Measurements from ENCODE around the gene CFAP73.

Gene CFAP73

DNA sequence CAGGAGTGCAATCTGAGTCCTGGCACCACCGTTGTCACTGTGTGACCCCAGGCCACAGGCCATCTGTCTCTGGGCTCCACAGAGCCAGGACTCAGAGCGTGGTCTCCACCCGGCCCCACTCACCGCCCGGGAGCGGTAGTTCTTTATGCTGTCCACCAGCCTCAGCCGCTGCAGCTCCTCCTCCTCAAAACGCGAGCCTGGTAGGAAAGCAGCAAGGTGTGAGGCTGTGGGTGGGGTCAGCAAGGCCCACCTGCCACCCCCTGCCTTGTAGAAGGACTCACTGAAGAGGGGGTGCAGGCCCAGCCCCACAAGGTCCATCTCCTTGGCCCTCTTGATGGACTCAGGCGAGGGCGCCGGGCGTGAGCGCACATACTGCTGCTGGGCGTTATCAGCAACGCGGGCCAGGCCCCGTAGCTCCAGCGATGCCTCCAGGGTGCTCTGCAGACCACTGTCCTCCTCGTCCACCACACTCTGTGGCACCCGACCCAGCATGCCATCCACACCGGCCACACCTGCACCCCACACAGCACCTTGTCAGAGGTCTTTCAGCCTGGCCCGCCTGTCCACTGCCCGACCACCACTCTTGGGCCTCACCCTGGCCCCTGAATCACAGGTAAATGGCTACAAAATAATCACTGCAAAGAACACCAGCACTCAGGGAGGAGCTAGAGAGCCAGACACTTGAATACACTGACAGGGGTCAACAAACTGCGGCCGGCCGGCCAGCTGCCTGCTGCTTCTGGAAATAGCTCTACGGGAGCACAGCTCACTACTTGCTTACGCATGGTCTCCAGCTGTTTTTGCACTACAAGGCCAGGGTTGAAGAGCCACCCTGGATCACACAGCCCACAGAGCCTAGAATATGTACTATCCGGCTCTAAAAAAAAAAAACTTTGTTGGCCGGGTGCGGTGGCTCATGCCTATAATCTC lies 16.3 kb downstream of the CFAP73 start:
- DNase-seq (ENCODE audit: low read depth) = no peak

DNA sequence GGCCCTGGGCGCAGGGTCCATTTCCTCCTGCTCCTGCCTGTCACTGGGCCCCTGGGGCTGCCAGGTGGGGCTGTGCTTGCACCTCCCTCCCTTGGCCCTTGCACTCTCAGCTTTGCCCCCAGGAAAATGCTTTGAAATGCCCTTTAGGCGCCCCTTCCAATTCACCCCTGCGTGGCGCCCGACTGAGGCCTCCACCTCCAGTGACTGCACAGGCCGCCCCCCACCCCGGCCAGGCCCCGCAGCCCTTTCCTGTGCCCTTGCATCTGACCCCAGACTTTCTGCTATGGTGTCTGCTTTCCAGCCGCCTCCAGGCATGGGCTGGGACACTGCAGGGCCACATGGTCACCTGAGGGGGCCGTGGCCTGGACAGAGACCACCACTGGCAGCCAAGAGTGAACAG lies 18.3 kb downstream of the CFAP73 start:
- no peak for DNase-seq (ENCODE audit: low read depth)

DNA sequence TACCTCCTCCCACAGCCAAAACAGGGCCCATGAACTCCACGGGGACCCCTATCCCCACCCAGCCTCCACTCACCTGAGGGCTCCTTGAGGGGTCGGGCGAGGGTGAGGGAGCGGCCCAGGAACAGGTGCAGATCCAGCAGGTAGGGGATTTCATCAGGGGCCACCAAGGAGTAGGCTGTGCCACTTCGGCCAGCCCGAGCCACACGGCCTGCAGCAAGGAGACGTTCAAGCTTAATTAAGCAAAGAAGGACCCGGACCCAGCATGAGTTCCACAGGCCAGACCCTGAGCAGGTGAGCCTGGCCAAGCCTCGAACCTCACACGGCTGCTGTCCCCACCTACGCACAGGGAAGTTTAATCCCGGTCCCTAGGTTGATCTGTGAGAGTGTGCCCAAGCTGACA lies 20.2 kb downstream of the CFAP73 start:
- DNase-seq (ENCODE audit: low read depth) = no peak

DNA sequence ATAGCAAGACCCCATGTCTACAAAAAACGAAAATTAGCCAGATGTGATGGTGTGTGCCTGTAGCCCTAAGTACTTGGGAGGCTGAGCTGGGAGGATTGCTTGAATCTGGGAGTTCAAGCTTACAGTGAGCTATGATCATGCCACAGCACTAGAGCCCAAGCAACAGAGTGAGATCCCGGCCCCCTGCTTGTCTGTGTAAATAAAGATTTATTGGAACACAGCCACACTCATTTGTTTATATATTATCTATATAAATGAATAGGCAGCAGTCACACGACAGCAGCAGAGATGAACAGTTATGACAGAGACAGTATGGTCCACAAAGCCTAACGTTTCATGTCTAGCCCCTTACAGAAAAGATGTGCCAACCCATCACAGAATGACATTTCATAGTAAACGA lies 20.9 kb downstream of the CFAP73 start:
- DNase-seq (ENCODE audit: low read depth) = no peak

DNA sequence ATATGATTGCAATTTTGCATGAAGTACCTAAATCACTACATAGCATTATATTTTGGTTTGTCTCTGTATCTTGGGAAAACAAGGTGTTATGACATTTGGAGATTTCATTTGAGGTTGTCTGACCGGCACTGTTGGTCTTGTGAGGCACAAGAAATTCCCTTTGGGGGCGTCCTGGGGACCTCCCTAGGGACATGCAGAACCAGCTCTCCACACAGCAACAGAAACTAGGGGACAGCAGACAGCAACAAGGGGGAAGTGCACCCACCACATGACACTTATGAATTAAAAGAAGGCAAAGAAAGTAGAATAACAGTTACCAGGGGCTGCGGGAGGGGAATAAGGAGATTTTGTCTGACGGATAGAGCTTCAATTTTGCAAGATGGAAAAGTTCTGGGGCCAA lies 21.4 kb downstream of the CFAP73 start:
- DNase-seq (ENCODE audit: low read depth) = no peak

DNA sequence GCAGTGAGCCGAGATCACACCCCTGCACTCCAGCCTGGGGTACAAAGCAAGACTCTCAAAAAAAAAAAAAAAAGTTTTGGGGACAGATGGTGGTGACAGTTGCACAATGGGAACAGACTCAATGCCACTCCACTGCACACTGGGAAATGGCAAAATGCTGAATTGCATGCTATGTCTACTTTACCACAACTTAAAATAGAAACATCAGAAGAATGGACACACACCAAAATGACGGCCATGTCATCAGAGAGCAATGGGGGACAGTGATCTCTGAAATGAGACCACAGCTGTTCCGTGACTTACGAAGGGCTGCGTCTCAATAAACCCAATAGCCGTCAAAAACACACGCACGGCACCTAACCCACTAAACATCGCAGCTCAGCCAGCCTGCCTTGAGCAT lies 22.0 kb downstream of the CFAP73 start:
- no peak for DNase-seq (ENCODE audit: low read depth)

DNA sequence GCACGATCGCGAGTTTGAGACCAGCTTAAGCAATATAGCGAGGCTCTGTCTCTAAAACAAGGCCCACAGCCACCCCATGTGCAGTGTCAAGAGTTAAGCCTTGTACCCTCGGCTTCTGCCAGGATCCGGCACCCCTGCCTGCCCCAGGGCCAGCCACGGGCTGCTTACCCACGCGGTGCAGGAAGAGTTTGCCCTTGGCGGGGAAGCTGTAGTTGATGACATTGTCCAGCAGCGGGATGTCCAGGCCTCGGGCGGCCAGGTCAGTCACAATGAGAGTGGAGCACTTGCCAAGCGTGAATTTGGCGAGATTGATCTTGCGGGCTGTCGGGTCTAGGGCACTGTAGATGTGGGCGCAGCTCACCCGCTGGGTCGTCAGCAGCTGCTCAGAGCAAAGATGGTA lies 22.7 kb downstream of the CFAP73 start:
- no peak for DNase-seq (ENCODE audit: low read depth)

DNA sequence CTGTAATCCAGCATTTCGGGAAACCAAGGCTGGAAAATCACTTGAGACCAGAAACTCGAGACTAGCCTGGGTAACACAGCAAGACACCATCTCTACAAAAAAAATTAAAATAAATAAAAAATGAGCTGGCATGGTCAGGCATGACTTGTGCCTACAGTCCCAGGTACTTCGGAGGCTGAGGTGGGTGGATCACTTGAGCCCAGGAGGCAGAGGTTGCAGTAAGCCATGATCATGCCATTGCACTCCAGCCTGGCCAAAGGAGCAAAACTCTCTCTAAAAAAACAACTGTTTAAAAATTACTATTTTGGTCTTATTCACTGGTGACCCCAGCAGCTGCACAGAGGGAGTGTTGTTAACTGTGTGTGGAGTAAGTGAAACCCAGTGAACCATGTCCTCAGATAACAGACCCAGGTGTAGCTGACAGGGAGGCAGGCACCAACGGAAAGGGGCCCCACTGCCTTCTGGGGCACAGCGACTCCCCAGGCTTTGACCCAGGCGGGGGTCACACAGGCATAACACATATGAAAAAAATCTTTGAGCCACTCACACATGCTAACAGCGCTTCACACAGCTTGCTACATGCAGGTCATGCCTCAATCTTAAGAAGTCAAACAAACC lies 23.7 kb downstream of the CFAP73 start:
- no peak for DNase-seq (ENCODE audit: low read depth)

DNA sequence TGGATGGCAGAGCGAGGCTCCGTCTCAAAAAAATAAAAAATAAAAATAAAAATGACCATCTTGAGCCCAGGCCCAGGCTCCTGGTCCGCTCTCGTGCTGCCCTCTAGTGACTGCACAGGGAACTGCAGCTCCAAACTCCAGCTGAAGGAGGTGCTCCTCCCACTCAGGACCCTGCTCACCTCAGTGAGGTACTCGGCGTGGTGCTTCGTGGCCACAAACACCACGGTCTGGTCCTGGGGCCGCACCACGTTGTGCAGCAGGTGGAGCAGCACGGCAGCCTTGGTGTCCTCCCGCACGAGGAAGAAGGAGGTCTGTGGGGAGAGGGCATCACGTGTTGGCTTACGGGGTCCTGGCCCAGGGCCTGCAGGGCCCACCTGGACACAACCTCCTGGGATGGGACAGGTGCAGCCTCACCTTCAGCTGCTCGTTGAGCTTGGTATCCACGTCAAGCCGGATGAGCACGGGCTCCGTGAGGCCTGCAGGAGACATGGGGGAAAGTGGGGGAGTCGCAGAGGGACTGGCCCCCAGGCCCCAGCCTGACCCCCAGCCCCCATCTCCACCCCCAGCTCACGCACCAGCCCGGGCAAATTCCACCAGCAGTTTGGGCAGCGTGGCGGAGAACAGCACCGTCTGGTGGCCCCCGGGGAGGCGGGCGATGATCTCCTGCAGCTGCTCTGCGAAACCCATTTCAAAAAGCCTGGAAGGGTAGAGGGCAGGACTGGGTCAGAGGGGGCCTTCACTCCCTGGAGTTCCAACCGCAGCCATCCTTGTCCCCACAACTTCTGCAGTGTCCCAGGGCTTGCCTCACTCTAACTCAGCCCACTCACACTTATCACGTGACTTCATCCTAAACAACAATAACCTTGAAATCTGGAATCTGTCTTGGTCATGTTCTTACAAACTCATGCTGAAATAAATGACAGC lies 25.2 kb downstream of the CFAP73 start:
- peak; percentile 47 for DNase-seq (ENCODE audit: low read depth)

DNA sequence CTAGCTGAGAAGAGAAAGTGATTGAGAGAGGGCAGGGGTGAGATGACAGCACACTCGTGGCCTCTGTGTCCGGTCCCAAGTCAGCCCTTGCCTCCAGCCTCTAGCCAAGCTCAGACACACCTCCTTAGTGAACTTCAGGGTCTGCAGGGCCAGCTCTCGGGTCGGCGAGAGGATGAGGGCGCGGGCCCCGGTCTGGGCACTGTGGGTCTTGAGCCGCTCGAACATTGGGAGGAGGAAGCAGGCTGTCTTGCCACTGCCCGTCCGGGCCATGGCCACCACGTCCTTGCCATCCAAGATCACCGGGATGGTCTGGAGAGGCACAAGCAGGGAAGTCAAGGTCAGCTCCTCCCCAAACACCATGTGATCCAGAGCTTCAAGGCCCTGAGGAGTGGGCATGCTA lies 29.5 kb downstream of the CFAP73 start:
- DNase-seq (ENCODE audit: low read depth) = no peak

DNA sequence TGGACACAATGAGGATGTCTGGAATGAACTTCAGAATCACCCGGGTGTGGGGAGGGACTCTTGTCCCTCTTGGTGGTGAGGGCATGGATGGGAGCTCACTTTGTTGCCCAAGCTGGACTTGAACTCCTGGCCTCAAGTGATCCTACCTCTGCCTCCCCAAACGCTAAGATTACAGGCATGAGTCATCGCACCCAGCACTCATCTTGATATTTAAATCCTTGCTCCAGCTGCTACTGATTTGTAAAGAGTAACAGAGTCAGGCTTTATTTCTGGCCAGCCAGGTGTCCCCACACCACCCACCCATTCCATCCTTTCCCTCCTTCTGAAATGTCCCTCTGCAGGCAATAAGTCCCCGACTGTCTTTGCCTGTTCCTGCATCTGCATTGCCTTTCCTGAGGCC lies 30.8 kb downstream of the CFAP73 start:
- DNase-seq (ENCODE audit: low read depth) = no peak

DNA sequence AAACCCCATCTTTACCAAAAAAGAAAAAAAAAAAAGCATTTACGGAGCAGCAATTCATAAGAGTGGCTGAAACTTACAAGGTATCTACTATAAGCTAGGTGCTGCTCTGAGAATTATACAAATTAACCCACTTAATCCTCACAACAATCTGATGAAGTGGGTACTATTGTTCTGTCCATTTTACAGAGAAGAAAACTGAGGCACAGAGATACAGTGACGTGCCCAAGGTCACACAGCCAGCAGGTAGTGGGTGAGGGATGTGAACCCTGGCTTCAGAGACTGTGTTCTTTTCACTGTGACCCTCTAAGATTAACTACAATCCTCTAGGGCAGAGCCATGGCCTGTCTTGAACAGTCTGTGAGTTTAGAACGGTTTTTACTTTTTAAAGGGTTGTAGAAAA lies 32.5 kb downstream of the CFAP73 start:
- DNase-seq (ENCODE audit: low read depth) = no peak

DNA sequence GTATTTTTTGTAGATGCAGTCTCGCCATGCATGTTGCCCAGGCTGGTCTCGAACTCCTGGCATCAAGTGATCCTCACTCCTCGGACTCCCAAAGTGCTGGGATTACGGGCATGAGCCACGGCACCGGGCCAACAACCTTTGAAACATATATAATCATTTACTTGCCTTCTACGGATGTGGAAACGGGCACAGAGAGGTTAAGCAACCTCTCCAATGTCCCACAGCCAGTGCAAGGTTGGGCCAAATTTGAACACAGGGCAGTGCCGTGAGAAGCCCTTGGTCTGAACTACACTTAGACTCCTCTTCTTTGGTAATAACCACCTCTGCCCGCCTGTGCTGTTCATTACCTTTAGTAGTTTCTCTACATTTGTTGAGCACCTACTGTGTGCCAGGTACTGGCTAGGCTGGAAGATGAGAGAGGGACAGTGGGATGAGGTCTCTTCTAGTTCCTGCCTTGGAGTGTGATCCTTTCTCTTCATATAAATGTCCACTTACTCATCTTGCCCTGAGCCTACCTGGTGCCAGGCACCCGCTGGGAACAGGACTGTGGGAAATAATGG lies 33.6 kb downstream of the CFAP73 start:
- DNase-seq (ENCODE audit: low read depth) = no peak

DNA sequence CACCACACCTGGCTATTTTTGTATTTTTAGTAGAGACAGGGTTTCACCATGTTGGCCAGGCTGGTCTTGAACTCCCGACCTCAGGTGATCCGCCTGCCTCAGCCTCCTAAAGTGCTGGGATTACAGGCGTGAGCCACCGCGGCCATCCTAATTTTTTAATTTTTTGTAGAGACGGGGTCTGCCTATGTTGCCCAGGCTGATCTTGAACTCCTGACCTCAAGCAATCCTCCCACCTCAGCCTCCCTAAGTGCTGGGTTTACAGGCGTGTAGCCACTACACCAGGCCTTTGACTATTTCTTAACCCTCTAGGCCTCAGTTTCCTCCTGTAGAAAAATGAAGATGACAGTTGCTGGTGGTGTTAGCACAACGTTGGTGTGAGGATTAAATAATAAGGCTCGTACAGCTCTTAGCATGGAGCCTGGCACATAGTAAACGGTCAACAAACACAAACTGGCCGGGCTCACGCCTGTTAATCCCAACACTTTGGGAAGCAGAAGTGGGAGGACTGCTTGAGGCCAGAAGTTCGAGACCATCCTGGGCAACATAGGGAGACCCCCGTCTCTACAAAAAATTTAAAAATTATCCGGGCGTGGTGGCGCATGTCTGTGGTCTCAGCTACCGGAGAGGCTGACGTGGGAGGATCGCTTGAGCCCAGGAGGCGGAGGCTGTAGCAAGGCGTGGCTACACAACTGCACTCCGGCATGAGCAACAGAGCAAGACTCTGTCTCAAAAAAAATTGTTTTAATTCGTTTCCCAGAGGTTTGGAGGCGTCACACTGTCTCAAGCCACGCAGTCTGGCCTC lies 34.8 kb downstream of the CFAP73 start:
- DNase-seq (ENCODE audit: low read depth) = no peak

DNA sequence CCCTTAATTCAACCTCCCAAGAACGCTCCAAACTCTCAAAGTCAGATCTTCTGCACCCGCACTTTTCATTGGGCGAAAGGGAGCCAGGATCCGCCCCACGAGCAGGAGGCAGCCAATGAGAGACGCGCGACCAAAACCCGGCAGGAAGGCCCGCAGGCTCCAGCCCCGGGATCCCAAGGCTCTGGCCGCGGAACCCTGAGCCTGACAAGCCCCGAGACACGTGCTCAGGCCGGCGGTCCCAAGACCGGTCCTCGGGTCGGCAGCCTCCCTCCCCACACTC lies 35.3 kb downstream of the CFAP73 start:
- DNase-seq (ENCODE audit: low read depth) = peak; percentile 87

DNA sequence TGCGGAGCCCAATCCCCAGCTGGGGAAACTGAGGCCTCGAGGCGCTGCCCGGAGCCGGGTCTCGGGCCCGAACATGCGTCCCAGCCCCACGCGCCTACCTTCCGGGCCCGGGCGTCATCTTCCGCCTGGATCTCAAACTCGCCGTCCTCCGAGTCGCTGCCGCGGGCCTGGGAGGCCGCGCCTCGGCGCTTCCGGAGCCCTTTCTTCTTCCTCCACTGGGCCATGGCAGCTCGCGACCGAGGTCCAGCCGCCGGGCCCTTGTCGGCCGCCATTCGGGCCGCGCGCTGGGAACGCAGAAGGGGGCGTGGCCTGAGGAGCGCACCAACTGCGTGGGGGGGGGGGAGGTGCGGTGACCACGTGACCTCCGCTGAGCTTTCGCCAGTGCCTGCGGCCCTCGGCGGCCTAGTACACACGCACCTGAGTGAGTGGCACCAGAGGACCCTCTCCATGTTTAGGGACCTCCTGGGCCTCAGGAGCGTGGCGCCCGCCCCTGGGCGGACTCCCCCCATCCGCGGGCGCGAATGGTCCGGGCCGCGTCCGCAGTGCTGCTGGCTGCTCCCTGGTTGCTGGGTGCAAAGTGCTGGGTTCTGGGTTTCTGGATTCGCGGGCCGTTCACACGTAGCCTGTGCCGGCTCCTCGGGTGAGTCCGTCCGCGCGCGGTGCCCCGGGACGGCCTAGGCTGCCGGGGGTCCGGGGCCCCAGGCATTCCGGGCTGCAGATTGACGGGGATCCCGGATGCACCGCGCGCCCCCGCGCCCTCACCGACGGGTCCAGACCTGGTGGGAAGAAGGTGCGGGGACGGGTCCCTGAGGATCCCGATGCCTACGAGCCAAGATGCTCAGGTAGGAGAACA lies 35.9 kb downstream of the CFAP73 start, which contains the start of the genes DDX54 and RITA1:
Gene DDX54, minus strand, starts transcription at position 299 of the 853 bp plus-strand sequence. Its CDS starts 27 bp downstream, at position 272.
Gene RITA1, plus strand, starts transcription at position 542 of the 853 bp plus-strand sequence. CDS start 1,026 bp downstream, outside the sequence.
- peak; percentile 69 for DNase-seq (ENCODE audit: low read depth)

DNA sequence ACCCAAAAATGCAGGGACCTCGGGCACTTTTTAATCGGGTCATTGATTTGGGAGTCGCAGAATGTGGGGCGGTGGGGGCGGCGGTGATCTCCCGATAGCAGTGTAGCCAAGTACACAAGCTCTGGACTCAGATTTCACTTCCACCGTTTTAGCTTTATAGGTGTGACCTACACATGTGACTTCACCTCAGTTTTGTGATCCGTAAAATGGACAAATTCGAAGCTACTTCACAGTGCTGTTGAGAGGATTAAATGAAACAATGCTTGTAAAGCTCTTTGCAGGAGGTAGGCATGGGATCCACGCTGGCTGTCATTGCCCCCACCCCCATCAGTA lies 36.5 kb downstream of the CFAP73 start:
- no peak for DNase-seq (ENCODE audit: low read depth)

DNA sequence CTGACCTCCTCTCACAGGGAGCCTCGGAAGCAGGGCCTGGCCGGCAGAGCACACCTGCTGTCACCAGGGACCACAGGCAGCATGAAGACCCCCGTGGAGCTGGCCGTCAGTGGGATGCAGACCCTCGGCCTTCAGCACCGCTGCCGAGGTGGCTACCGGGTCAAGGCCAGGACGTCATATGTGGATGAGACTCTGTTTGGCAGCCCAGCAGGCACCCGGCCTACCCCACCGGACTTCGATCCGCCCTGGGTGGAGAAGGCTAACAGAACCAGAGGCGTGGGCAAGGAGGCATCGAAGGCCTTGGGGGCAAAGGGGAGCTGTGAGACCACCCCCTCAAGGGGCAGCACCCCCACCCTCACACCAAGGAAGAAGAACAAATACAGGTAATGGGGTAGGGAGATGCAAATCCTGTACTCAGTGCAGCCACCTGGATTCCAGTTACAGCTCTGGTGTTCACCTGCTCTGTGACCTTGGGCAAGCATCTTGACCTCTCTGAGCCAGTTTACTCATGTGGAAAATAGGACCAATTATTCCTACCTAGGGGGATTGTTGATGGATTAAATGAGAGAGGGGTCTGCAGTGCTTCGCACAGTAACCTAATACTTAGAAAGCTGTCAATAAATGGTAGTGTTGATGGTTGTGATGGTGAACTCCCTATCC lies 37.3 kb downstream of the CFAP73 start:
- DNase-seq (ENCODE audit: low read depth) = no peak

DNA sequence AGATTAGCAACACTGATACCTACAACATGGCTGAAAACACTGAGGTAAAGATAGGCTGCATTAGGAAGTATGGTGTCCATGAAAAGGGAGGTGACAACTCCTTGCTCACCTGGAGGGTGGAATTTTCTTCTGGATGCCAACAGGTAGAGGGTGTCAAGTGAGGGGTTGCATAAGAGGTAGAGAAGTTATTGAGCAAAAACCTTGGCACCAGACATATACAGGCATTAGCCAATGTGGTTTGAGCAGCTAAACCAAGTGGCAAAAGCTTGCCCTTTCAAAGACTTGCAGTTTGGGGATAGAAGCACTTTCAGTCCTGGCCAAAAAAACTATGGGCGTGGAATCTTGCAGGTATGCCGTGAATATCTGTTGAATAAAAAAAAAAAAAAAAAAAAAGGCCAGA lies 39.8 kb downstream of the CFAP73 start:
- no peak for DNase-seq (ENCODE audit: low read depth)

DNA sequence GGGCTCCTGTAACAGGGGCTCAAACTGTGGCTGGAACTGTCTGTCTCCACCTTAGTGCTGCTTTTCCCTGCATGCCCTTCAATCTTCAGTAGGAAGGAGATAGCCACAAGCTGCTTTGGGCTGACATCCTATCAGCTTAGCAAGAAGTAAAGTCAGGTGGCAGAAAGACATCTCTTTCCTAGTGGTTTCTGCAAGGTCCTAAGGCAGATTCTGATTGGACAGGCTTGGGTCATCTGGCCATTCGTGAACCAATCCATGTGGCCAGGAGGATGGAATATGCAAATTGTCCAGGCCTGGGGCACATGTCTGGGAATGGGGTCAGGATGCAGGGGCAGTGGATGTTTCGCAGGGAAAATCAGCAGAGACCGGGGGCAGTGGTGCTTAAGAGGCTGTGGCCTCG lies 41.2 kb downstream of the CFAP73 start:
- DNase-seq (ENCODE audit: low read depth) = no peak

Measured in fibroblast of gingiva (primary cell).